Measurements from ENCODE around the gene MEF2C.

The MEF2C gene

GRCh38 chr5:88746438-88746882 lies 136.5 kb downstream of the MEF2C start:
- DNase-seq = no peak

DNA sequence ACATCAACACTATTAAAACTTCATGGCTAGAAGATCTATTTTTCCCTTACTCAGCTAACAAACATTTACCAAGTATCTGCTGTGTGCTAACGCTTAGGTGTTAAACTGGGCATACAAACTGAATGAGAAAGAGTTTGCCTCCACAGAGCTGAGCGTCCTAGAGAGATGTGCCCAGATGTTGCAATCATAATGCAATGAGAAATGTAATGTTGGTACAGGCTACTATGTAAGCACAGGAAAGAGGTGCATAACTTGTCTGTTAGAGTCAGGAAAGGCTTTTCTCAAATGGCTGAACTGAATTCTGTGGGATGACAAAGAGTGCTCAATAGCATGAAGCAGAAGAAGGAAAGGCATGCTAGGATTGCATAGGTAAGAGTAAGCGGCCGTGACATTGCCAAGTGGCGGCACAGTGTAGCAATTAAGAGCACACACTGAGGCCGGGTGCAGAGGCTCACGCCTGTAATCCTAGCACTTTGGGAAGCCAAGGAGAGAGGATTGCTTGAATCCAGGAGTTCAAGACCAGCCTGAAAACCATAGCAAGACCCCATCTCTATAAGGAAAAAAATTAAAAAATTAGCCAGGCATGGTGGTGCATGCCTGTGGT lies 137.8 kb downstream of the MEF2C start:
- no peak for DNase-seq

GRCh38 chr5:88743231-88743834 lies 139.7 kb downstream of the MEF2C start:
- no peak for DNase-seq

GRCh38 chr5:88741964-88742363 lies 141.0 kb downstream of the MEF2C start:
- no peak for DNase-seq

GRCh38 chr5:88740604-88741185 lies 142.3 kb downstream of the MEF2C start:
- no peak for DNase-seq

- DNase-seq = no peak
Measured at GRCh38 chr5:88736494-88736893, 146.5 kb downstream of the MEF2C start.

- no peak for DNase-seq
Measured at GRCh38 chr5:88734983-88735382, 148.0 kb downstream of the MEF2C start.

GRCh38 chr5:88734191-88734640 lies 148.8 kb downstream of the MEF2C start:
- DNase-seq = no peak

DNA sequence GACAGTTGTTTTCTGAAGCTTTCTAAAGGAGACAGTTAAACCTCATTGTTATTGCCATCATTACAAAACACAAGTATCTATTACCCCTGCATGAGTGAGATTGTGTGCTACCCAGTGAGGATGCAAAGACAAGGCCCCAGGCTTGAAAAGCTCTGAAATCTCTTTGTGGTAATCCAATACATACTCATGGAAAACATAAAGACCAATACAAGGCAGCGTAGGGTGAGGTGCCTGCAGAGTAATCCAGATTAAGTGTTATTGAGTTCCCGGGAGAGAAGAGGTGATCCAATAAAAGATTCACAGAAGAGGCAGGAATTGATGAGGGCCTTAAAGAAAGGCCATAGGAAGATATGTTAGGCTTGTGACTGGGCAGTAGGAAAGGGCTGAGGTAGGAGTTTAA lies 150.1 kb downstream of the MEF2C start:
- DNase-seq = no peak

DNA sequence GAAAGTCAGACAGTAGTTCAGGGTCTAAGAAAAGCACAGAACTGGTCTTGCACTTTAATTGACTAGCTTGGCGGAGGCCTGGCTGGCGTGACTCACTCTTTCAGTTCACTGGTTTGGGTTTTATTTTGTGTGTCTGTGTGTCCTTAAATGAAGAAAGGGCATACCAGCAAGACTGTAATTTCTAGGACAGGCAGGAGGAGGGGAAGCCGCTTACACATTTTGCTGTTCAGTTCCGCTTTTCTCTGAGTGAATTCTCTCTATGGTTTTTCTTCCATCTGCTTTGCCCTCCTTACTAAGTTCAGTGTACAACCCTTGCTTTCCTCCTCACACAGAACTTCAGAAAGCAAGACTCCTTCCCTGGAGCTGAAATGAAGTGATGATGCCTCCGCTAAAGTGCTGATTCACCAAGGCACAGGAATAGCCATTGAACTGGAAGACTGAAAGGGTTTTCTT lies 150.8 kb downstream of the MEF2C start:
- DNase-seq = no peak

GRCh38 chr5:88729829-88730182 lies 153.2 kb downstream of the MEF2C start:
- DNase-seq = no peak

DNA sequence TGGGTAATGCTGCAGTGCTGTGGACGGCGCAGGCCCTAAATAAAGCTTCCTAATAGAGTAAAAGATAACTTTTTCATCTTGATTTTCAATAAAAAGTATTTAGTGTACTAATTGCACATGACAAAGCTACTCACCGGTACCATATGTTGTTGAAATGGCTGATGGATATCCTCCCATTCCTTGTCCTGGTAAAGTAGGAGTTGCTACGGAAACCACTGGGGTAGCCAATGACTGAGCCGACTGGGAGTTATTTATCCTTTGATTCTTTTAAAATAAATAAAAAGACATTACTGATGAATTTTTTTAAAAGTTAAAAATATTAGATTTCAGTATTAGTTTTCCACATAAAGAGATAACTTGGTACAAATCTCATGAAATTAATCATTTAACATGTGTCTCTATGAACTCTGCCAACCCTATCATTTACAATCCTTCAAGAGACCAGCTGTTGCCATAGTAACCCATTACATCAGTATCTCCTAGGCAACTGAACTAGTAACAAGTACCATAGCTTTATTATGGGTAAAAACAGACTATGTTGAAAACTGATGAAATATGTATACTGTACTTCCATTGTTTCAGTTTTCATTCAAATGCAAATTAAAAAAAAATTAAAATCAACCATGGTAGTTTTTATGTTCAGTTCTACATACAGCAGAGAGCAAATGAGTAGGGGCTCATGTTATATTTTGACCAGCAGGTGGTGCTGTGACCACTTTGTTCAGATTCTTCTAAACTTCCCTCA lies 153.7 kb downstream of the MEF2C start:
- DNase-seq = no peak

DNA sequence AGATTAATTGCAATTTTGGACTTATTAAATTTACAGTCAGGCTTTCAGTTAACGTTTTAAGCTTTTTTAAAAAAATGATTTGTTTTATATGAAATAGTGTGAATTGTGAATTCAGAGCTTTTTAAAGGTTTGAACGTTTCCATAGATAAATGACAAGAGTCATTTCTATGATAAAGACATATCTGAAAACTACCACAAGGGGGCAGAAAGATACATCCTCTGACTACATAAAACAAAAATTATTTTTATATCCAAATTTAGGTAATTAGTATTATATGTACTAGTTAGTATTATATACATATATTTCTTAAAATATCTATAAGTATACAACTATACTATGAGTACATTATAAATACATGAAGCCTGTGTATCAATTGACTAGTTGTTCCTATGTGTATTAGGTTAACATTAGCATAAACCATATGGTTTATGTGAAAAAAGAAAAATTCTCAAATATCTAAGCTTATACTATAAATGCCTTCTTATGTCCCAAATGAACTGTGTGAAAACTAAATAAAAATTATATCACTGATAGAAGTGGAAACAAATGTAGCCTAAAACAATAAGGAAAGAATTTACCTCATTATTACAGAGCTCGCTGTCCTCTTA lies 155.2 kb downstream of the MEF2C start:
- no peak for DNase-seq

GRCh38 chr5:88725454-88725853 lies 157.5 kb downstream of the MEF2C start:
- no peak for DNase-seq

DNA sequence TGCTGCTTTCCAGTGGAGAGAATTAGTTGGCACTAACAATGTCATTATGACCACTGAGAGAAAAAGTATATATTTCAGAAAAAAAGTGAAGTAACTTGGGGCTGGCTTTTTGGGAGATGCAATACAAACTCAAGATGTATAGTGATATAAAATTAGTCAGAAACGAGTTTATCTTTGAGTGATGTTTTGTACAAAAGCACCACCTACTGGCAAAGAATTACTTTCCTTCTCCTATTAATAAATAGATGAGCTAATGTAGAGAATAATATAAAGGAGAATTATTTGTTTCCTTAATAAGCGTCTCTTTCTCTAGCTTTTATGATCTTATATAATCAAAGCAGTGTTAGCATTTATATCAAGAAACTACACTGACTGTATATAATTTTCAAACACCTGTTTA lies 158.8 kb downstream of the MEF2C start:
- no peak for DNase-seq

GRCh38 chr5:88722546-88723073 lies 160.4 kb downstream of the MEF2C start:
- DNase-seq = no peak

DNA sequence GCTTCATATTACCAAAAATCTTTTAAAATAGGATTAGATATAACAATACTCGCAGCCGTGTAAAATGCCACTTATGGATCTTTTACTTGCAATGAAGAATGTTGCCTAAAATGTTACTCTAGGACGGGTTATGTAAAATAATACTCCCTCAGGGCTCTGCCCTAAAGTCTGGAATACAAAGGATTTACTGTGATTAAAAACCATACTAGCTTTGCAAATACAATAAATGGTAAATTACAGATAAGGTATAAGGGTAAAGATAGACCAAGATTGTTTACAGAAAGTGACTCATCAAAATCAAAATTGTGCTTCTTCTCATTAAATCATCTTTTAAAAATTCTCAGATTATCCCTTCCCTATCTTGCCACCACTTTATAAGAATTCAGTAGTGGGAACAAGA lies 163.6 kb downstream of the MEF2C start:
- no peak for DNase-seq

DNA sequence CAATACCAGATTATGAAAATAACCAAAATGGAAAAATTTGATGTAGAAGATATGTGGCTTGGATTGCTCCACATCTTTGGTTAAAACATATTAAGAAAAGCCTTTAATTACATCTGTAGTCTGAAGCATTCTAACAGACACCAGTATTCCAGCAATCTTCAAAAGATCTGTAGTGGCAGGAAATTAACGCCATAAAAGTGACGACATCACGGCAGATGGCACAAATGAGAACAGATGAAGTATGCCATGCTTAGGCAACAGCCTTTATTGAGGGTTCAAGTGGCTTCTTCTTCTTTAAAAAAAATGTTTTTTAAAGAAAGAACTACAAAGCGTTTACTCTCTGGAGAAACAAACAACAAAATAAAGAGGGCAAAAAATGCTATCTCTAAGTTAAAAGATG lies 164.2 kb downstream of the MEF2C start:
- DNase-seq = no peak

- no peak for DNase-seq
Measured at GRCh38 chr5:88716101-88716500, 166.9 kb downstream of the MEF2C start.

GRCh38 chr5:88715503-88715902 lies 167.5 kb downstream of the MEF2C start:
- DNase-seq = no peak

GRCh38 chr5:88713818-88714217 lies 169.2 kb downstream of the MEF2C start:
- DNase-seq = no peak

DNA sequence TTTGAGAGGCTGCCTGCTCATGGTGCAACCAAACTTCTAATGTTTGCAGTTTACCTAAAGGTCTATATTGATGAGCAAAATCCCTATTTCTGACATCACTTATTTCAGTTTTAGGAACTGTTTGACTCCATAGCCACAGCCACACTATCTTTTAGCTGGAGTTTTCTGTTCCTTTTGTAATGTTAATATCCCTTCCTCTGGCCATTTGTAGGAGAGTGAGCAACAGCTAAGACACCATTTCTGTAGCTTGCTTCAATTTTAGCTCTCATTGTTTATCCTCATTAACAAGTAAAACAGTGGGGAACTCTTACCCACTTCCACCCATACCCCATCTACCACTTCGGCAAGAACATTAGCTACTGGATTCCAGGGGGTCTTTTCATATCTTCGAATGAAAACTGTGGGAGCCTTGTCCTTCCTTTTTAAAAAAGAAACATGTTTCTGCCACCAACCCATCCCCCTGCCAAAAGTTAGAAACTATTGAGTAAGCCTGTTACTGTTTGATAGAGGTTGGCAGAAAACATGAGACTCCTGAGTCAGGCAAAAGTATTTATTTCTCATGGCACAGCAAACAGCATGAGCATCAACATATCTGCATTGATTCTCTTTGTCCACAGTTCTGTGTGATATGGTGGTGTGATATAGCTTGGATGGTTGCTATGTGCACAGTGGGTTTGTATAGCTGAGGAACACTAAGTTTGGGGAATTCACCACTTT lies 174.1 kb downstream of the MEF2C start:
- no peak for DNase-seq

DNA sequence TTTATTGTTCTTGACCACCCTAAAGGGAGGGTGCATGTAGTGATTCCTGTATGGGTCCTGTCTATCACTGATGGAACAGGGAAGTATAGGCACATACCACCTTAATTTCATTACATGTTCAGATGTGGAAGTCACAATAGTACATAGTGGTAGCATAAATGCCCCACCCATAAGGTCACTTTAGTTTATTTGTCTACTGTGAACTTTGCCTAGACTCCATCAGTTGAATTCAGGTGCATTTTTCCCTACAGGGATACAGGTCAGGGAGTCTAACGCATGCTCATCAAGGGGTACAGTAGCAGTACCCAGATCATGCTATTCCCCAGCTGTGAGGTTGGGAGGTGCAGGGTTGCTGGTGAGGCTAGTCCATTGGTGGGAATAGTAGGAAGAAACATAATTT lies 175.0 kb downstream of the MEF2C start:
- no peak for DNase-seq
